NCI-H1417 (cell line): ENCODE data around the gene CYP3A5.
"Not testable (repeated sequence)": the region's sequence is repeated elsewhere in the genome, so short reads cannot be mapped to it uniquely, and the experiment has no call there.

Source experiments
- DNase-seq, 3 experiments: peaks; one replicate each; lab custom pipeline; 2025; lab: John Stamatoyannopoulos, UW

CYP3A5 gene

DNA sequence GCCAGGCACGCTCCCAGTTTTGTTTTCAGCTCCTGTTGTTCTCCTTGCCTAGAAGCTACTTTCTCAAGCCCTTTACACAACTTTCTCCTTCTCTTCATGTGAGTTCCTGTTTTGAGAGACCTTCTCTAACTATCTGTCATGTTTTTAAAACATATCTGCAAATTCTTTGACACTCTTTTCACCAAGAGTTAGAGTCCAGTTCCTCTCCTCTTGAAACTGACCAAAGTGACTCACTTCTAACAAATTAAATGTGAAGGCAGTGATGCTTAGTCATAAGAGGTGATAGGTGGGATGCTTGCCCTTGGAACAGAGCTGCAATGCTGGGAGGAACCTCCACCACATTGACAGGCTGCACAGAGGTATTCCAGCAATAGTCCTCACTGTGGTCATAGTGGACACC is 37.8 kb downstream of the CYP3A5 start:
- DNase-seq = no peak

GRCh38 chr7:99639267-99639666 is 40.5 kb downstream of the CYP3A5 start:
- DNase-seq = no peak

DNA sequence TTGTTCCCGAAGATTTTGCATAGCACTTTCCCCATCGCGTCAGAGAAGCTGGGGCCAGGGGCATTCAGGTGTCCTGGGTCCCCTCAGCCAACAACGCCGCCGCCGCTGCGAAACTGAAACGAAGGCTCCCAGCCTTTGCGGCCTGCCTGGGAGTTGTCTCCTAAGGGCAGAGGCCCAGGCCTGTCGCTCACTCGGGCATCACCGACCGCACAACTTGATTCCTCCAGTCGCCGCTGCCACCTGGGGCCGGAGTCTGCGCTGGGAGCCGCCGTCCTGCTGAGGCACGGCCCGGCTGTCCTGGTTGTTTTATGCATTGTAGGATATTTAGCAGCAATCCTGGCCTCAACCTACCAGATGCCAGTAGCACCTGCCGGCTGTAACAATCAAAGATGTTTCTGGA is 41.1 kb downstream of the CYP3A5 start:
- no peak for DNase-seq

- not testable (repeated sequence) for DNase-seq
Observed at GRCh38 chr7:99637414-99637813, 42.4 kb downstream of the CYP3A5 start.

DNA sequence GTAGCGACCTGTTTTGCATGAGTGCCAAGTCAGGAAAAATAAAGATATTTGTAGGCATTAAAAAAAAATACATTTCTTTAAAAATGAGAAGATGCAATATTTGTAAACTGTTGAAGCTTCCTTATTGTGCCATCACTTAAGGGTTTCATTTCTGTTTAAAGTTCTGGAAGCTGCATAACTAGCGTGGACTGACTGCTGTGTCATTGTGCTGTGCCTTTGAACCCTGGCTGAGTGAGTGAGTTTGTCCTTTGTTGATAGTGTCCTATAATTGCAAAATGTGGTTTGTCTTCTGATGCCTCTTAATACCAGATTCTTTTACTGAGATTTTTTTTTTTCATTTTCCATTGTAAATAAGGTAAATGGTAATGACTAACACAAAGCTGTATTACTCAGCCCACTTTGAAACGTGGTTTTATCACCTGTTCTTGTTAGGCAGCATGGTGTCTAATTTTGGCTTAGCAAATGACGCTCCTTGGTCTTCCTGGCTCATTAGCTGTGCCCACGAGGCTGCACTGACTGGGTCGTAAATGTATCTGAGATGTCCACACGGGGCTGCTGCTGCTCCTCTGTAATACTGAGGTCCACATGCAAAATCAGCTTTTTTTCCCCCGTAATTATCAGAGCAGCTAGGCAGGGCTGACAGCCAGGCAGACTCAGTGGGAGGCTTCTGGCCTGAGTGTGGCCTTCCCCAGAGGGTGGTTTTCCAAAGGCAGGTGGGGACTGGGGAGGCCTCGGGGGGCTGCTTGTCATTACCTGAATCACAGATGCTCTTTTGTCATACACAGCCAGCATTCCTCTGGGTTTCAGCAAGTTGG is 48.3 kb downstream of the CYP3A5 start:
- DNase-seq = peak in 1 of 3 experiments; percentile 59

DNA sequence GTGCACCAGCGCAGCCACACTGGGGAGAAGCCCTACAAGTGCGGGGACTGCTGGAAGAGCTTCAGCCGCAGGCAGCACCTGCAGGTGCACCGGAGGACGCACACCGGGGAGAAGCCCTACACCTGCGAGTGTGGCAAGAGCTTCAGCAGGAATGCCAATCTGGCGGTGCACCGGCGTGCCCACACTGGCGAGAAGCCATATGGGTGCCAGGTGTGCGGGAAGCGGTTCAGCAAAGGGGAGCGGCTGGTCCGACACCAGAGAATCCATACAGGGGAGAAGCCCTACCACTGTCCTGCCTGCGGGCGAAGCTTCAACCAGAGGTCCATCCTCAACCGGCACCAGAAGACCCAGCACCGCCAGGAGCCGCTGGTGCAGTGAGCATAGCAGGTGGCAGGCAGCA is 50.2 kb downstream of the CYP3A5 start:
- no peak for DNase-seq

- no peak for DNase-seq
Observed at GRCh38 chr7:99628471-99629465, 51.0 kb downstream of the CYP3A5 start.

GRCh38 chr7:99627513-99627912 is 52.3 kb downstream of the CYP3A5 start:
- DNase-seq = no peak

- no peak for DNase-seq
Observed at GRCh38 chr7:99626661-99627060, 53.1 kb downstream of the CYP3A5 start.

DNA sequence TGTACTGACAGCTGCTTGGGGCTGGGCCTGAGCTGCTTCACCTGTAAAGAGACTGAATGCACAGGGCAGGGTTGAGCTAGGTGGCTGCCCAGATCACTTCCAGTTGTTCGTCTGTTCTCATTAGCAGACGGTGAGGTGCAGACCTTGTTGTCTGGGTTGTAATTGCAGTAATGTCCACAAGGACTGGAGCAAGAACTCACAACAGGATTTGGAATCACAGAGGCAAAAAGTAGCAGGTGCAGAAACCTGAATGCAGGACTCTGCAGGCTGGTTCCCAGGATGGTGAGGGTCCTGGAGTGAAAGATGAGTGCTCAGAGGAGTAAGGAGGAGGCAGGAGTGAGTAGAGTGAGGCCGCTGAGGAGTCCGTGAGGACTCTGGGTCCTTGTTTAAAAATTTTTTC is 53.8 kb downstream of the CYP3A5 start:
- no peak for DNase-seq

- no peak for DNase-seq
Observed at GRCh38 chr7:99625321-99625720, 54.5 kb downstream of the CYP3A5 start.

DNA sequence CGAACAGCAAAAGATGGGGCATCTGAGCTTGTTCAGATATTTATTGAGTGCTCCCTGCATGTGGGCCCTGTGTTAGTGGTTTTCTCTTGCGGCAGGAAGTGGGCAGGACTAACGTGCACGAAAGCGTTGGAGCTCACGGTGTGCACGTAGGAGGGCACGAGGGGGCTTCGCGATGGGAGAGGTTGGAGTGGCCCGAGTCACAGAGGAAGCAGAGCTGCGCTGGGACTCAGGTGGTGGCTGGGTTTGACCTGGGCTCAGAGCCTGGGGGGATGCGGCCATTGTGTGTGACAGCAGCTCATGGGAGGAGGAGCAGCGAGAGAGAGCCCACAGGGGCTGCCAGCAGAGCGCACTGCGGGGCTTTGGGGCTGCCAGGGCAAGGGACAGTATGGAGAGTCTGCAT is 55.3 kb downstream of the CYP3A5 start:
- DNase-seq = no peak

DNA sequence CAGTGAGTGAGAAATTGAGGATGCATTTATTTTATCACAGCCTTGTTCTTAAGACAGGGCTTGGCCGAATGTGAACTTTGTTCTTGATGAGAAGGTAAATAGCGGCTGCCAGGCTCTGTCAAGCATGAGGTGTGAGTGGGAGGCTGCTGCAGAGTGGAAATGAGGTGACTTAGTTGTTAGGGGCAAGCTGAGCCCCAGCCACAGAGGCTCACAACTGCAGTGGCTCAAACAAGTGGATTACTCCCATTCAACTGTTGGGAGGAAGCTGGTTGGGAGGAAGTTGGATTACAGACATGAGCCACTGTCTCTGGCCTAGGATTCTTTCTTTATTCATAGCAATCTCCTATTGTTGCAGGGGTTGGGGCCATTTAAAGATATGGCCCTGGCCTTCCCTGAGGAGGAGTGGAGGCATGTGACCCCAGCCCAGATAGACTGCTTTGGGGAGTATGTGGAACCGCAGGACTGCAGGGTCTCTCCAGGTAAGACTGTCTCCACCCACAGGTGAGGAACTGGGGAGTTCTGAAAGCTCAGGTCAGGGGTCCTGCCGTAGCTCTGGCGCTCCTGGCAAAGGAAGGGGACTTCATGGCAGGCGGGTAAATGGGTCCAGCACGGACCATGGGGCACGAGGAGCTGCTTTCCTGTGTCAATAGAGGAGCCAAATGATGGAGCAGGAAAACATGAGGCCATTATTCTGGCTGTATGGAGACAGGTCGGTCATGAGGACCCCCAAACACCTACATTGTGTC is 55.9 kb downstream of the CYP3A5 start:
- DNase-seq = no peak

- no peak for DNase-seq
Observed at GRCh38 chr7:99623091-99623693, 56.6 kb downstream of the CYP3A5 start.

DNA sequence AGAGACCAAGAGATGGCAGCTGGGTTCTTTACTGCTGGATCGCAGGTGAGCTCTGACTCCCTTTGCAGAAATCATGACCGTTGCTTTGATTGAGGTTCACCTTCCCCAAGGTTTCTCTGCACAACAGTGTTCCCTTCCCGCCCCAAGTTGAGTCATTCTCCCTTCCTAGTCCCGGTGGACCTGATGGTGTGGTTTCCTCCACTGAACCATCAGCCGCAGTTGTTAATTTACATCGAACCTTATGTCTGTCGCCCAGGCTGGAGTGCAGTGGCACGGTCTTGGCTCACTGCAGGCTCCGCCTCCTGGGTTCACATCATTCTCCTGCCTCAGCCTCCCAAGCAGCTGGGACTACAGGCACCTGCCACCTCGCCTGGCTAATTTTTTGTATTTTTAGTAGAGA is 57.2 kb downstream of the CYP3A5 start:
- DNase-seq = no peak

DNA sequence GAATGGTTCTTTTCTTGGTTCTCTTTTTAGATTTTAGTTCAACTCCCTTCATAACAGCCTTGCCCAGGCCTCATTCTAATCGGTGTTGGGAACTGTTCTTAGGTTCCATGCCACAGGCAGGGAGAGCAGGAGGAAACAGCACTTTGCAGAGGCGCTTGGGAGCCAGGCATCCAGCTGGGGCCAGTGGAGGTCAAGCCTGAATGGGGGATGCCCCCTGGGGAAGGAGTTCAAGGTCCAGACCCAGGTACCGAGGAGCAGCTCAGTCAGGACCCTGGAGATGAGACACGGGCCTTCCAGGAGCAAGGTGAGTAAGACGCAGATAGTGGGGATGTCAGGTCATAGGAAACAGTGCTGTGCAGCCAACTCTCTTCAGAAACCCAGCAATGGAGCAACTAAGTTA is 58.5 kb downstream of the CYP3A5 start:
- DNase-seq = no peak

DNA sequence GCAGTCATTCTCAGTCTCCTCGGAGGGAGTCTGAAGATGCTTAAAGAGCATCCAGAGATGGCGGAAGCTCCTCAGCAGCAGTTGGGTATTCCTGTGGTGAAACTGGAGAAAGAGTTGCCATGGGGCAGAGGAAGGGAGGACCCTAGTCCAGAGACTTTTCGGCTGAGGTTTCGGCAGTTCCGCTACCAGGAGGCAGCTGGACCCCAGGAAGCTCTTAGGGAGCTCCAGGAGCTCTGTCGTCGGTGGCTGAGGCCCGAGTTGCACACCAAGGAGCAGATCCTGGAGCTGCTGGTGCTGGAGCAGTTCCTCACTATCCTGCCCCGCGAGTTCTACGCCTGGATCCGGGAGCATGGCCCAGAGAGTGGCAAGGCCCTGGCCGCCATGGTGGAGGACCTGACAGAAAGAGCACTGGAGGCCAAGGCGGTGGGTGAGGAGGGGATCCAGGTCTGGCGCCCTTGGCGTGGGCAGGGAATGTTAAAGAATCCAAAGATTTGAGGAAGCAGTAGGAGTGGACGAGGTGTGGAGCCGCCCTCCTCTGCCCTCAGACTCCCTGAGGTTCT is 60.1 kb downstream of the CYP3A5 start:
- DNase-seq = no peak

DNA sequence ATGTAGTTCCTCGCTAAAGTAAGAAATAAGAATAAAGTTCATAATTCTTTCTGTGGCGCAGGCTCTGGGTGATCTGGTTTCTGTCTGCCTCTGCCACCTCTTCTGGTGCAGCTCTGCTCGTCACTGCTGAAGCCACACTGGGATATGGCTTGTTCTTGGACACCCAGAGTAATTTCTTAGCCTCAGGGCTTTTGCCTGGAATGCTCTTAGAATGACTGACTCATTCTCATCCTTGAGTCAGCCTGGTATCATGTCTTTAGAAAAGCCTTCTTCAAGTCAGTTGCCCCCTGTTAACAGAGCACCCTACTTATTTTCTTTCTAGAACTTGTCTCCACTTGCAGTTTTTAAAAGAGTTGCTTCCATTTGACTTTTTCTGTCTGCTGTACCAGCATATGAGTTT is 61.1 kb downstream of the CYP3A5 start:
- no peak for DNase-seq

DNA sequence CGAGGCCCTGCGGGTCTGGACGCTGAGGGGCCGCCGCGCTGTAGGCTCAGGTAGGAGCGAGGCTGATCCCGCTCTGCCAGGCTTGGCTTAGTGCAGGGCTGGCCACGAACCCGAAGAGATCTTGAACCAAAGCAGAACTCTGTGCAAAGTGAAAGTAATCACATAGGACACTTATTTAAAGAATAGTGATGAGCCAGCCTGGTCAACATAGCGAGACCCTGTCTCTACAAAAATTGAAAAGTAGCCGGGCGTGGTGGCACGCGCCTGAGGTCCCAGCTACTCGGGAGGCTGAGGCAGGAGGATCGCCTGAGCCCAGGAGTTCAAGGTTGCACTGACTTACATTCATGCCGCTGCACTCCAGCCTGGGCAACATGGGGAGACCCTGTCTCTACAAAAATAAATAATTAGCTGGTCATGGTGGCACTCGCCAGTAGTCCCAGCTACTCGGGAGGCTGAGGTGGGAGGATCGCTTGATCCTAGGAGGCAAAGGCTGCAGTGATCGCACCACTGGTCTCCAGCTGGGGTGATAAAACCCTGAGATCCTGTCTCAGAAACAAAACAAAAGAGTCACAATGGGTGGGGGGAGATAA is 62.5 kb downstream of the CYP3A5 start:
- peak in 2 of 3 experiments; percentile 30 to 51 for DNase-seq

- peak; percentile 96 to 98 (median 97) for DNase-seq
Observed at GRCh38 chr7:99616359-99617191, 63.2 kb downstream of the CYP3A5 start, which contains the start of gene ZSCAN25. ZSCAN25 (plus strand) TSS chr7:99616946; CDS start chr7:99619607, 2,661 bp downstream.
